GM19467 (cell line): ENCODE data around the gene DEXI.
"Not testable (repeated sequence)": the region's sequence is repeated elsewhere in the genome, so short reads cannot be mapped to it uniquely, and the experiment has no call there.

ENCODE experiments used
- ATAC-seq: cut with Tn5 transposase; IDR thresholded peaks from one replicate; pipeline ENCODE4 v1.9.1; 2021; ENCODE audit warnings: mild to moderate bottlenecking, moderate library complexity; ENCODE audit not compliant: unreplicated experiment

DEXI gene

GRCh38 chr16:10969615-10970014, 27.3 kb upstream of the DEXI start:
- ATAC-seq = no peak

- no peak for ATAC-seq
These were observed 26.2 kb upstream of the DEXI start for GRCh38 chr16:10968498-10968897.

GRCh38 chr16:10967986-10968385, 25.7 kb upstream of the DEXI start:
- ATAC-seq = no peak

GRCh38 chr16:10966559-10966958, 24.3 kb upstream of the DEXI start:
- not testable (repeated sequence) for ATAC-seq

- ATAC-seq = no peak
These were observed 23.9 kb upstream of the DEXI start for GRCh38 chr16:10966129-10966528.

- peak; percentile 47 for ATAC-seq
These were observed 23.3 kb upstream of the DEXI start for GRCh38 chr16:10965440-10966061.

- ATAC-seq = no peak
These were observed 22.6 kb upstream of the DEXI start for GRCh38 chr16:10964891-10965326.

- peak; percentile 41 for ATAC-seq
These were observed 22.0 kb upstream of the DEXI start for GRCh38 chr16:10964039-10964890.

GRCh38 chr16:10961231-10961630, 19.0 kb upstream of the DEXI start:
- no peak for ATAC-seq

GRCh38 chr16:10959161-10959560, 16.9 kb upstream of the DEXI start:
- ATAC-seq = no peak

- no peak for ATAC-seq
These were observed 15.7 kb upstream of the DEXI start for GRCh38 chr16:10957771-10958482.

- ATAC-seq = no peak
These were observed 12.6 kb upstream of the DEXI start for GRCh38 chr16:10954903-10955302.

- ATAC-seq = no peak
These were observed 8.8 kb upstream of the DEXI start for GRCh38 chr16:10951026-10951425.

- no peak for ATAC-seq
These were observed 8.1 kb upstream of the DEXI start for GRCh38 chr16:10950393-10950792.

GRCh38 chr16:10949424-10949970, 7.2 kb upstream of the DEXI start:
- ATAC-seq = peak; percentile 66

- no peak for ATAC-seq
These were observed 5.0 kb upstream of the DEXI start for GRCh38 chr16:10947211-10947787.

GRCh38 chr16:10946308-10946707, 4.0 kb upstream of the DEXI start:
- no peak for ATAC-seq

GRCh38 chr16:10945065-10945787, 3.0 kb upstream of the DEXI start:
- ATAC-seq = no peak

- peak; percentile 65 for ATAC-seq
These were observed 2.2 kb upstream of the DEXI start, which contains the start of gene CLEC16A for GRCh38 chr16:10944249-10945064. Gene CLEC16A, plus strand, starts transcription at chr16:10944564. Its CDS starts 154 bp downstream, at chr16:10944718.

GRCh38 chr16:10943064-10943353, 741 bp upstream of the DEXI start:
- no peak for ATAC-seq
